ENCODE data around the gene CD47.

- TF ChIP-seq CTCF (IDR thresholded peaks at IDR 0.05; ENCODE audit: low read depth, low read length) = no peak
- no peak for TF ChIP-seq EZH2phosphoT487 (IDR thresholded peaks at IDR 0.05; ENCODE audit: low read depth)
These were observed 34.8 kb upstream of the CD47 start for GRCh38 chr3:108125550-108126071.

Measured in OCI-LY3 (cell line).